HG02885 (cell line): ENCODE measurements around the gene EPYC.
"Not testable (repeated sequence)": the region's sequence is repeated elsewhere in the genome, so short reads cannot be mapped to it uniquely, and the experiment has no call there.

Experiments used
- ATAC-seq: cut with Tn5 transposase; IDR thresholded peaks from one replicate; pipeline ENCODE4 v1.9.1; 2021; ENCODE audit warnings: mild to moderate bottlenecking; ENCODE audit not compliant: unreplicated experiment, poor library complexity

The EPYC gene

DNA sequence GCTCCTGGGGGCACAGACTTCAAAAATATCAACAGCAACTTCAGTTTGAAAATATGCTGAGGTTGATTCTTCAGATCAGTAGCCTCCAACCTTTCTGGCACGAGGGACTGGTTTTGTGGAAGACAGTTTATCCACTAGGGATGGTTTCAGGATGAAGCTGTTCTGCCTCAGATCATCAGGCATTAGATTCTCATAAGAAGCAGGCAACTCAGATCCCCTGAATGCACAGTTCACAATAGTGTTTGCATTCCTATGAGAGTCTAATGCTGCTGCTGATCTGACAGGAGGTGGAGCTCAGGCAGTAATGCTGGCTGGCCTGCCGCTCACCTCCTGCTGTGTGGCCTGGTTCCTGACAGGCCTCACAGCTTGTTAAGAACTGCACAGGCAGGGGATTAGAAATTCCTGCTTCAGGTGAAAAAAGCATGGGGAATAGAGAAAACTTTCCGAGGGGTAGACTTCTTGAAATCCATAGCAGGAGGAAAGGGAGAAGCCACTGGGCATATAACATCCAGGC is 12.8 kb downstream of the EPYC start:
- ATAC-seq = no peak

DNA sequence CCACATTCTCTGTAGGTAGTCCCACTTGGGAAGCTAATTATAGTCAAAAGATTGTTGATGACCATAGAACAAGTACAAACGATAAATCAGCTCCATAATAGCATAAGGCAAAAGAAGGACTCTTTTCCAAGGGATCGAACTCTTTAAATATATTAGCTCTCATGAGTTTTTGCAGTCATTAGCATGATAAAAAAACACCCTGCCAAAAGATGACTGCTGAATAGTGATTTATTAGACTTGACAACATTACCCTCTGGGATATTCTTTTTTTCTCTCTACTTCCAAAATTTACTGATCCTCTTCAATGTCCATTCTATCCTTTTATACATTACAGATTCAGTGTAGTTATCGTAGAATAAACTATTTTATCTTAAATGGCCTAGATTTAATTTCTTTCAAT is 14.2 kb downstream of the EPYC start:
- ATAC-seq = no peak

DNA sequence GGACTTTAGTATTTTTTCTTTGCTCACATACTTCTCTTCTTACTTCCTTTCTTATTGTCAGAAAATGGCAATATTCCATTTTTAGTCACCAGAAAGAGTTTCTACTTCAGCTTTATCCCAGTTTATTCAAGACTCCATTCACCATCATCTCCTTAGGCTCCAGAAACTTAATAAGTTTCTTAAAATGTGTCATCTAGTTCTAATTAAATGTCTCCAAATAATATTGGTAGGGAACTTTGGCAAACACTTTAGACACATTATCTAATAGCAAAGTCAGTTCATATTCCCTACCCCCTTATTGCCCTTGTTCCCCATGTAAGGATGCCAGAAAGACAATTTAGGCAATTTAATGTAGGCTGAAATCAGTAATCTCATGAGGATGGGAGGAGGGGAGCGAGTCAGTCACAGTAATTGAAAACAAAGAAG is 15.1 kb downstream of the EPYC start:
- no peak for ATAC-seq

DNA sequence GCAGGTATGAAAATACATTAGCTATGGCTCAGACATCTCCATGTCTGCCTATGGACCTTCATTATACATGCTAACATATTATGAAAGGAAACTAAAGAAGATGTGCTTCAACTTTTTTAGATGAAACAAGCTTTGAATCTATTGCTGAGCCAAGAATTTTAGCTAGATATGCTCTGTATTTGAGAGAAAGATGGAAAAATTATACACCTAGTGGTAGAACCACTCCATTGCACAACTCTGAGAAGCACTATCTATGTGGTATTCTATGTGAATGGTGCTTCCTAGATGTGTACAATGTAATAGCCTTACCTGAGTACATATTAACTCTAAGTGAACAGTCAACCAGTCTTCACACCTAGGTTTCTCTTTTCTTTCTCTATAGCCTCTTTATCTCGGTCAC is 17.3 kb downstream of the EPYC start:
- ATAC-seq = peak; percentile 69

DNA sequence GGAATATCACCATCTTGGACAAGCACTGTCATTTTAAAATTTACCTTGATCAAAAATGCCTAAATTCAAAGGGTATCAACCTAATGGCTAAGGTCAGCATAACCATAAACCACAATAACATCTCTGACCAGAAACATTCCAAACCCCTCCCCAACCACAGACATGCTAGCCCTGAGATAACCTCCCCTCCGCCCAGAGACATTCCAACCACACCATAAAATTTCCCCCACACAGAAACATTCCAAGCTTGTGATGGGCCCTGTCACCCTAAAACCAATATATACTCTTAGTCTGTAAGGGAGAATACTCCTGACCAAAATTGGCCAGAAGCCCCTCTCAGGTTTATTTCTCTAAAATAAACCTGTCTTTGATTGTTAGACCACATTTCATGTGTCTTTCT is 17.7 kb downstream of the EPYC start:
- ATAC-seq = no peak

DNA sequence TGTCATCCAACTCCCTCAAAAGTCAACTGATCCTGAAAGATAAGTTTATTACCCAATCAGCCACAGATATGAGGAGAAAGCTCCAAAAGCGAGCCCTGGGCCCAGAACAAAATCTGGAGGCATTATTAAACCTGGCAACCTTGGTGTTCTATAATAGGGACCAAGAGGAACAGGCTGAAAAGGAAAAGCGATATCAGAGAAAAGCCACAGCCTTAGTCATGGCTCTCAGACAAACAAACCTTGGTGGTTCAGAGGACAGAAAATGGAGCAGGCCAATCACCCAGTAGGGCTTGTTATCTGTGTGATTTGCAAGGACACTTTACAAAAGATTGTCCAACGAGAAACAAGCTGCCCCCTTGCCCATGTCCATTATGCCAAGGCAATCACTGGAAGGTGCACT is 19.4 kb downstream of the EPYC start:
- ATAC-seq = not testable (repeated sequence)

DNA sequence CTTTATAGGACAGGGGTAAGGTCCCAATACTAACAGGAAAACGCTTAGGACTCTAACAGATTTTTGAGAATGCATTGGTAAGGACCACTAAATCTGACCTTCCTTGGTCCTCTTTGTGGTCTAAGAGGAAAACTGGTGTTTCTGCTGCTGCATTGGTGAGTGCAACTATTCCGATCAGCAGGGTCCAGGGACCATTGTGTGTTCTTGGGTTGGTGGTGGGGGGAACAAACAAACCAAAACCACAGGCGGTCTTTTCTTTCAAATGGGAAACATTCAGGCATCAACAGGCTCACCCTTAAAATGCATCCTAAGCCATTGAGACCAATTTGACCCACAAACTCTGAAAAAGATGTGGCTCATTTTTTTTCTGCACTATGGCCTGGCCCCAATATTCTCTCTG is 20.7 kb downstream of the EPYC start:
- ATAC-seq = no peak

DNA sequence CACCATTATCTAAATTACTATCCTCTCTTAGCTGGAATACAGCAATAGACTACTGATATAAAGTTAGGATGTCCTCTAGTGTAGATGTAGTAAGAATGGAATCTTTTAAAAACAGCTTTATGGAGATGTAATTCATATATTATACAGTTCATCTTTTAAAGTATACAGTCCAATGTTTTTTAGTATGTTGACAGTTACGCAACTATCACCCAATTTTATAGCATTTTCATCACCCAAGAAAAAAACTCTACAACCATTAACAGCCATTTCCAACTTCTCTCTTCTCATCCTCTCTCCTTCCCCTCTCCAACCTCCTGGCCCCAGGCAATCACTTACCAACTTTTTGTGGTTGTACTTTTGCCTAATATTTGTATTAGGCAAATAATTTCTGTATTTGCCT is 22.6 kb downstream of the EPYC start:
- ATAC-seq = no peak

DNA sequence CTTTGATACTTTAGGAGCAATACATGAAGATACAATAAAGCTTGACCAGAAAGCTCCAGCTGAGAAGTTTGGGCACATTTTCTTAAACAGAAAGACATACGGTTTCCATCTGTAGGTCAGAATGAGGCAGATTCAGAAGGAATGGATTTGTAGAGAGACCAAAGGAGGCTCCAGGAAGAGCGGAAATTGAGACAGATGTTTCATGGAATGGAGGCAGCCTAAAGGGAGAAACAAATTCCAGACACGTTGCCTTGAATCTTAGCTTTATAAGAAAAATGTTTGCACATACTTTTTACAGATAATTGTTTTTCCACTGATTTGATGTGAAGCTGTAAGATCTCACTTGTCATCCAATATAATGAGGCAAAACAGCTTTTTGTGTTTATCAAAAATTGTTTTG is 24.8 kb downstream of the EPYC start:
- ATAC-seq = no peak

DNA sequence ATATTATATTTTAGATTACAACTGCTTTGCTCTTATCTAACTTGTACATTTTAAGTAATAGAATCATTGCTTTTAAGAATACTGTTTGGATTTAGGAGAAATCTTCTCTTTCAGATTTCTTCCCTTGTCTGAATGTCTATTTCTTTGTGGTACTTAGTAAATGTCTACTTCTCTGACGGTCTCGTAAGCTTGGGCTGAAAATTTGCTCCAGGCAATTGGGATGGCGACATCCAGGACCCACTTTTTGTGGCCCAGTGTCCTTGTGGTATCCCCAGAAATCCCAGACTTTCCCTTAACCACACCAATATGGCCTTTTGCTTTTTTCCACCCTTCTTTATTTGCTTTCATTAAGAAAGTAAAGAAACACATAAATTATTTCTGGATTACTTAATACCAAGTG is 25.8 kb downstream of the EPYC start:
- ATAC-seq = no peak

DNA sequence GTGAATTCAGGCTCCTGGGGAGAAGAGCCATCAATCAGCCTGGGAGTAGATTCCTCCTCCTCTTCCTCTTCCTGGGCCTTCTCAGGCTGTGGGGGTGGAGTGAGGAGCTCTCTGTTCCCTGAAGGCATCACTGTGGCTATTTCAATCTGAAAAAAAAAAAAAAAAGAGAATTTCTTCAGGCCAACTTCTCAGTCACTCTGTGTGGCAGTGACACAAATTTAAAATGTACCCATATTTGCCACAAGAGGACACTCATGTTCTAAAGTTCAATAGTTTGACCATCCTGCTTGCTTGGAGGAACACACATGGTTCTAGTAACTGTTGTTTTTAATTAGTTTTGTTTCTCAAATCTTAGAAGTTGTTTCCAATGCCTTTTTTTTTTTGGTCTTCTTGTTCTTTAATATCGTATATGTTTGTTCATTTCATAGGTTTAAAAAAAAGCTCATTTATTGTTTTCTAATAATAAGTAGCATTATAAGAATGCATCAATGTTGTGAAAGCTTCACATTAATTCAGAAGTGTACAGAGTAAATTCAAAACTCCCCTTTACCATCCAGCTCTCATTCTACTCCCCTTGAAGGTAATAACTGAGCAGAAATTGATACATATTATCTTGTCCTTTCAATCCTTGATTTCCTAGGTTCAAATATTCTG is 26.5 kb downstream of the EPYC start:
- peak; percentile 94 for ATAC-seq

DNA sequence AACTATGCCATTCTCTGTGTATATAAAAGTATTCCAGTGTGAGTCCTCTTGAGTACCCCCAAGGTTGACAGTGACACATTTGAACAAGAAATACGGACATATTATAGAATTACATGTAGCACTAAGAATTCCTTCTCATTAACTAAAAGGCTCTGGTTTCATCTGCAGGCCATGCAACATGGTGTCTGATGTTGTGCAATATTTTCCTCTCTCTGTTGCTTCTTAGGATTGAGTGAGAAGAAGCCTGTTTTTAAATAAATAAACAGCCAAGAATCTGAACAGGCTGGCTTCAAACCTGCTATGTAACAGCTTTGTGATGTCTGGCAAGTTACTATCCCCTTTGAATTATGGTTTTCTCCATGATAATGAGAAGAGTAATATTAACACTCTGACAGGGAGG is 27.5 kb downstream of the EPYC start:
- no peak for ATAC-seq

DNA sequence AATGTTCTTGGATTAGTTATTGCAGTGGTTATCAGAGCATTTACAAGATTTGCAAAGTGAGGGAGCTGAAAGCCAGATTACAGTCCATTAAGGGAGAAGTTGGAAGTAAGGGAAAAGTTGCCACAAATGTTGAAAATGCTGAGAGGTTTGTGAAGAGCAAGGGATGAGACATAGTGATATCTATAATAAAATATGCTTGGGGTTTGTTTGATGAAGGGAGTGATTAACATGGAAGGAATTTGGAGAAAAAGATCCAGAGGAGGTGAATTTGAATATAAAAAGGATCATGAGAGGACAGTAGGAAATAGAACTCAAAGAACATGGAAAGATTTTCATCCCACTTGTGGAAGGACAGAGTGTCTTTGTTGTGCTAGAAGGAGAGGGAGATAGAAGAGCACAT is 30.5 kb downstream of the EPYC start:
- no peak for ATAC-seq

DNA sequence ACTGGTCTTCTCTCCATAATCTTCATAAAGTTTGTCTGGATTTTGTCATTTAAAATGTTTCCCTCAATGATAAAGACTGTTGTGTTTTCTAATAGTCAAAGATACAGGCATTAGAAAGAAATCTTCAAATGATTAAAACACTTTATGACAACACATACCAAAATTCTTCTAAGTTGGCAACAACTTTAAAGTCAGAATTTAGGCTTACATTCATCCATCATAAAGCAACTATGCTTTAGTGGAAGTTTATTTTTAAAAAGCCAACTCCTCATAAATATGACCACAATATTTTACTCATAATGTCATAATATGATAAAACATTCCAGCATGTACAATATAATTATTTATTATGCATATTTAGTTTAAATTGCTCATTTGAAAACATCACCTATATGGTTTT is 32.5 kb downstream of the EPYC start:
- no peak for ATAC-seq

DNA sequence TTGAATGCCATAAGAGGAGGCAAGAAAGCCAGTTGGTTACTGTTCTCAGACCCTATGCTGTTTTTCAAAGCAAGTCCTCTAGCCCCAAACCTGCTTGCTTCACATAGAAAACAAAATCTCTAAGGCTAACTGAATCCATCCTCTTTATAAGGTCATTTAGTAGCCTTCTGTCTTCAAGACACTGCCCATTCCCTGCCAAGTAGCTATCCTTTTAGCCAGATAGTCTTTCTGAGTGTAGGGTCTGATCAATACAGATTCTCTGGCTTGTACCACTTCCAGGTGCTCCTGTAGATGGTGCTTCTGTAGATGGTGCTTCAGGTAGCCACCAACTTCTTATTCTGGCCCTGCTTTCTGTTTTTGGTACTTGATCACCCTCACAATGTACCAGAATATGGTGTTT is 33.9 kb downstream of the EPYC start:
- no peak for ATAC-seq

DNA sequence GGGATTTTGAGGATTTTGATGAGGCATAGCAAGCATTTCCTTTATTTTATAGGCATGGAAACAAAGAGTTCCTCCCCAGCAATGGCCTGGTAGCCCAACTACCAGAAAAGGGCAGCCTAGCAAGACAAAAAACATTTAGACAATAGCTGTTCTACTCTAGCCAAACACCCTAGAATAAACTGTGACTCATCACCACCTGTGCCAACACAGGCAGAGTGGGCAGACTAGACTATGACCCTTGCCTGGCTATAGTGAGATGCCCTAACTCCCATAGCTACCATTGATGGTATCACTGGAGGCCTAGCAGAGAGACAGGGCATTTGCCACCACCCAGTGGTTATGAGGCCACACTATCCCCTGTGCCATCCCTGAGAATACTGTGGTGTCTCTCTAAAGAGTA is 34.3 kb downstream of the EPYC start:
- no peak for ATAC-seq

DNA sequence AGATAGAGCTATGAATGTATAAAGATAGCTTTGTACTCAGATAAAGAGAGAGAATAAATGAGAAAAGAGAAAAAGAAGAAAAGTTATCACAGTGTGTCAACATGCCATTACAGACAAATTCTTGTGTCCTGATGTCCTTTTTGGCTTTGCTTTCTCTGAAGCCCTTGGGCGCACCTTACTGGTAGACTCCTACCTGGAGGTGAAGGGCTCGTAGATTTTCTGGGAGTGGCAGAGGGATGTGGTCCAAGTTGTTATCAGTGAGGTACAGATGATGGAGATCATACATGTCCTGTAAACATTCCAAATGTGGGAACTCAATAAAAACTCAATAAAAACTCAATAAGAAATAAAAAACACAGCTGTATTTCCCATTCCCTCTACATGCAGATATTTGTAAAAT is 34.9 kb downstream of the EPYC start:
- ATAC-seq = no peak

DNA sequence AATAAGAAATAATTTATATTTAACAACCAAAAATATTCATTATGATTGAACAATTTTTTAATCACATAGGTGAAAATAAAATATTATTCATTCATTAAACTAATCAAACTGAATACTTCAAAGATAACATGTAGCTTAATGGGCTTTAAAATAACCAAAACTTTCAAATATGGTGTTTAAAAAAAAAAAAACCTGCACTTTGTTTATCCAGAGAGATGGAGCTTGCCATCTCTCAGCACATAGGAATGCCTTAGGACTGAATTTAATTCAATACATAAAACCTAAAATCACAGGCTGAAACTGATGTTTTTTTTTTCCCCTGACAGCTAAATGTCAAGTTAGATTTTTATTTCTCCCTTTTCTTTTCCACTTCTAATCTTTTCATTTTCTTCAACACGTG is 35.4 kb downstream of the EPYC start:
- ATAC-seq = no peak

DNA sequence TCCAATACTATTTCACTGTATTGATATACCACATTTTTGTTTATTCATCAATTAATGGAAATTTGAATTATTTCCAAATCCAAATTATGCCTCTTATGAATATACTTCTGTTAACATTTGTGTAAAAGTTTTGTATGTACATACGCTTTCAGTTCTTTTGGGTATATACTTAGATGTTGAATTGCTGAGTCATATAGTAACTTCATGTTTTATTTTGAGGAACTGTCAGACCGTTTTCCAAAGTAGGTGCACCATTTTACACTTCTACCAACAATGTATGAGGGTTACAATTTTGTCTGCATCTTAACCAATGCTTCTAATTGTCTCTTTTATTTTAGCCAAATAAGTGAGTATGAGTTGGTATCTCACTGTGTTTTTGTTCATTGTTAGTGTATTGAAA is 39.6 kb downstream of the EPYC start:
- ATAC-seq = peak; percentile 84

DNA sequence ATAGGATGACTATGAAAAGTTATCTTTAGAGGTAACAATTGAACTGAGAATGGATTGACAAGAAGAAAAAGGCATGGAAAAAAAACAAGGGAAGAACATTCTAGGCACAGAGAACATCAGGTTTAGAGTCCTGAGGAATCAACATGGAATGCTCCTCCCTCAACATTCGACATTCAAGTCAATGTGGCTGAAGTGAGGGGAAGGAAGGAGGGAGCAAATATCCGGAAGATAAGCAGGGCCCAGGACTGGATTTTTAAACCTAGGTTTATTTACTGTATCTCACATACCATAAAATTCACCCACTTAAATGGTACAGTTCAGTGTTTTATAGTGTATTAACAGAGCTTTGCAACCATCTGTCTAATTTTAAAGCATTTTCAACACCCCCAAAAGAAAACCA is 40.2 kb downstream of the EPYC start:
- ATAC-seq = no peak

DNA sequence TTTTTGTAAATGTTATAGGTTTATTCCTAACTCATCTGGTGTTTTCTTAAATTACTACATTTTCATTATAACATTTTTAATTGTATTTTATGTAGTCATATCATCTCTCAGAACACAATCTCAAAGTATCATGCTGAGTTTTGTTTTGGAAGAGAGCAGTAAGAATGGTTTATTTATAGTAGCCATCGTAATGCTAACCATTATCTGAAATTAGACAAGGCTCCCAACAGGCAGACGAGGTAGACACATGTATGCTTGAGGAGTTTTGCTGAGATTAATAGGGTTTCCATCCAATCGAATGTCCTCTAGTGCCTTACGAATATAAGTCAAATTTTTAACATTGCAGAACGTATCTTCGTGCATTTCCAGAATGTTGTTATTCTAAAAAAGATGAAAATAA is 40.8 kb downstream of the EPYC start:
- ATAC-seq = no peak

DNA sequence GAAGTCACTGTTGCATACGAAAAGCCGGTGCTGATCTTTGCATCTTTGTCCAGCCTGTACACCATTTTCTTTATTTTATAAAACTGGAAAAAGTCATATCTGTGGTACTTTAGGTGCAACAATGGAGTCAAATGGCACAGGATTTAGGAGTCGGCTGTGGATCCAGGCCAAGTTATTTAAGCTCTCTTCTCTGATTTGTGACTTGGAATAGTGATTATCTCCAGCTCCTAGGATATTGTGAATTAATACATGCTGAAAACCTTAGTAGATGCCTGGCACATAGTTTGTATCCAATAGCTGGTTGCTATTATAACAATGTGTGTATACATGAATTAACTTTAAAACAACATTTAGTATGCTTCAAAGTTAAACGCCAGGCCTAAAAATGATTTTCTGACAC is 43.6 kb downstream of the EPYC start:
- no peak for ATAC-seq
